Measurements from ENCODE around the gene MCU. TPM values are rescaled to one million over a fixed set of nuclear protein-coding genes. Genes with fewer than 3 reads are reported as not detected.

MCU gene
- total and polyA plus RNA-seq, 10 of the 15 experiments (the other 5 are each of a cell fraction or from before 2014, with no cell fraction given) = 5.1 to 49.1 (median 17.9) TPM

DNA sequence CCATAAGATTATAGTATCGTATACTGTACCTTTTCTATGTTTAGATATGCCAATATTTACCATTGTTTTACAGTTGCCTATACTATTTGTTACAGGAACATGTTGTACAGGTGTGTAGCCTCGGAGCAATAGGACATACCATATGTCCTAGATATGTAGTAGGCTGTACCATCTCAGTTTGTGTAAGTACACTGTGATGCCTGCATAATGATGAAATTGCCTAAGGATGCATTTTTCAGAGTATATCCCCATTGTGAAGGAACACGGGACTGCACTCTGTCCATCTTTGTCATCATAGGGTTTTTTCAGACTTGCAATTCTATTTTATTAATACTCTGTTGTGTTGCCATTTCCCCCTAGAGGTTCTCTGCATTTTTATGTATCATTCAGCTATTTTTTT, 50.1 kb downstream of the MCU start:
- Histone ChIP-seq H4K20me1 (ENCODE audit: control insufficient read depth, insufficient read depth) (no peaks in the 10 kb centered on the region), H3K4me2 (ENCODE audit: control insufficient read depth, insufficient read depth) (no peak overlapping the region), H3K4me3 (no peak overlapping the region), H2AFZ (ENCODE audit: control insufficient read depth, low read depth, low read length) (no peak overlapping the region), H3K36me3 (ENCODE audit: control insufficient read depth in 2 of 2, insufficient read depth in 2 of 2, low read length in 1 of 2) (no peaks in the 10 kb centered on the region), H3K4me1 (ENCODE audit: control insufficient read depth, insufficient read depth, low read length) (no peaks in the 10 kb centered on the region), H3K27me3 (replicated peaks in 1 of 2; ENCODE audit: control insufficient read depth in 2 of 2, insufficient read depth in 2 of 2, low read length in 1 of 2) (no peaks in the 10 kb centered on the region), H3K9me3 (replicated peaks; ENCODE audit: control insufficient read depth, insufficient read depth, low read length) (no peaks in the 10 kb centered on the region), H3K79me2 (ENCODE audit: control insufficient read depth, insufficient read depth, low read length) (no peaks in the 10 kb centered on the region), H3K9ac (ENCODE audit: control insufficient read depth, insufficient read depth, low read length) (no peak overlapping the region), H3K27ac (ENCODE audit: control insufficient read depth, insufficient read depth) (no peak overlapping the region)
- WGBS (ENCODE audit: insufficient coverage, insufficient replicate concordance, low lambda C conversion rate, missing lambda C conversion rate) = 96% methylated on average over 3 of the region's 3 CpGs
- no TSS peak for BruUV-seq (replicated peaks)
- DNase-seq (ENCODE audit: low read depth, low spot score) (no peak), FAIRE-seq (no peak), ATAC-seq (no peak)
- ChIA-PET CTCF (no interaction called here), POLR2A (no interaction called here), SMC1A (ENCODE audit: uncharacterized antibody, unreplicated experiment) (no interaction called here), RAD21 (ENCODE audit: unreplicated experiment) (no interaction called here)
- in situ Hi-C loops (cut with MboI) (no loop called here), intact Hi-C loops (cut with micrococcal nuclease; ENCODE audit: unreplicated experiment) (no loop called here)
- no peak for TF ChIP-seq IRF4 (IDR thresholded peaks at IDR 0.05; ENCODE audit: low read depth, low read length)
- no peak for TF ChIP-seq TARDBP (IDR thresholded peaks at IDR 0.05; ENCODE audit: borderline replicate concordance)
- TF ChIP-seq CBX3 (IDR thresholded peaks at IDR 0.05; ENCODE audit: borderline replicate concordance, low read depth) = no peak
- TF ChIP-seq PML (IDR thresholded peaks at IDR 0.05; ENCODE audit: low read length) = no peak
- TF ChIP-seq, protein P1, sequence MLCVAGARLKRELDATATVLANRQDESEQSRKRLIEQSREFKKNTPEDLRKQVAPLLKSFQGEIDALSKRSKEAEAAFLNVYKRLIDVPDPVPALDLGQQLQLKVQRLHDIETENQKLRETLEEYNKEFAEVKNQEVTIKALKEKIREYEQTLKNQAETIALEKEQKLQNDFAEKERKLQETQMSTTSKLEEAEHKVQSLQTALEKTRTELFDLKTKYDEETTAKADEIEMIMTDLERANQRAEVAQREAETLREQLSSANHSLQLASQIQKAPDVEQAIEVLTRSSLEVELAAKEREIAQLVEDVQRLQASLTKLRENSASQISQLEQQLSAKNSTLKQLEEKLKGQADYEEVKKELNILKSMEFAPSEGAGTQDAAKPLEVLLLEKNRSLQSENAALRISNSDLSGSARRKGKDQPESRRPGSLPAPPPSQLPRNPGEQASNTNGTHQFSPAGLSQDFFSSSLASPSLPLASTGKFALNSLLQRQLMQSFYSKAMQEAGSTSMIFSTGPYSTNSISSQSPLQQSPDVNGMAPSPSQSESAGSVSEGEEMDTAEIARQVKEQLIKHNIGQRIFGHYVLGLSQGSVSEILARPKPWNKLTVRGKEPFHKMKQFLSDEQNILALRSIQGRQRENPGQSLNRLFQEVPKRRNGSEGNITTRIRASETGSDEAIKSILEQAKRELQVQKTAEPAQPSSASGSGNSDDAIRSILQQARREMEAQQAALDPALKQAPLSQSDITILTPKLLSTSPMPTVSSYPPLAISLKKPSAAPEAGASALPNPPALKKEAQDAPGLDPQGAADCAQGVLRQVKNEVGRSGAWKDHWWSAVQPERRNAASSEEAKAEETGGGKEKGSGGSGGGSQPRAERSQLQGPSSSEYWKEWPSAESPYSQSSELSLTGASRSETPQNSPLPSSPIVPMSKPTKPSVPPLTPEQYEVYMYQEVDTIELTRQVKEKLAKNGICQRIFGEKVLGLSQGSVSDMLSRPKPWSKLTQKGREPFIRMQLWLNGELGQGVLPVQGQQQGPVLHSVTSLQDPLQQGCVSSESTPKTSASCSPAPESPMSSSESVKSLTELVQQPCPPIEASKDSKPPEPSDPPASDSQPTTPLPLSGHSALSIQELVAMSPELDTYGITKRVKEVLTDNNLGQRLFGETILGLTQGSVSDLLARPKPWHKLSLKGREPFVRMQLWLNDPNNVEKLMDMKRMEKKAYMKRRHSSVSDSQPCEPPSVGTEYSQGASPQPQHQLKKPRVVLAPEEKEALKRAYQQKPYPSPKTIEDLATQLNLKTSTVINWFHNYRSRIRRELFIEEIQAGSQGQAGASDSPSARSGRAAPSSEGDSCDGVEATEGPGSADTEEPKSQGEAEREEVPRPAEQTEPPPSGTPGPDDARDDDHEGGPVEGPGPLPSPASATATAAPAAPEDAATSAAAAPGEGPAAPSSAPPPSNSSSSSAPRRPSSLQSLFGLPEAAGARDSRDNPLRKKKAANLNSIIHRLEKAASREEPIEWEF (IDR thresholded peaks at IDR 0.05; ENCODE audit: insufficient replicate concordance, low read depth, low read length) = no peak
- TF ChIP-seq ZNF592 (IDR thresholded peaks at IDR 0.05) = no peak
- no peak for TF ChIP-seq CEBPZ (IDR thresholded peaks at IDR 0.05; ENCODE audit: low read depth, low read length)
- TF ChIP-seq REST (IDR thresholded peaks at IDR 0.05; ENCODE audit: low read depth, low read length) = no peak

Measured in GM12878 (cell line).